ENCODE results near the gene SFRP5.

SFRP5 gene, protein sequence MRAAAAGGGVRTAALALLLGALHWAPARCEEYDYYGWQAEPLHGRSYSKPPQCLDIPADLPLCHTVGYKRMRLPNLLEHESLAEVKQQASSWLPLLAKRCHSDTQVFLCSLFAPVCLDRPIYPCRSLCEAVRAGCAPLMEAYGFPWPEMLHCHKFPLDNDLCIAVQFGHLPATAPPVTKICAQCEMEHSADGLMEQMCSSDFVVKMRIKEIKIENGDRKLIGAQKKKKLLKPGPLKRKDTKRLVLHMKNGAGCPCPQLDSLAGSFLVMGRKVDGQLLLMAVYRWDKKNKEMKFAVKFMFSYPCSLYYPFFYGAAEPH

DNA sequence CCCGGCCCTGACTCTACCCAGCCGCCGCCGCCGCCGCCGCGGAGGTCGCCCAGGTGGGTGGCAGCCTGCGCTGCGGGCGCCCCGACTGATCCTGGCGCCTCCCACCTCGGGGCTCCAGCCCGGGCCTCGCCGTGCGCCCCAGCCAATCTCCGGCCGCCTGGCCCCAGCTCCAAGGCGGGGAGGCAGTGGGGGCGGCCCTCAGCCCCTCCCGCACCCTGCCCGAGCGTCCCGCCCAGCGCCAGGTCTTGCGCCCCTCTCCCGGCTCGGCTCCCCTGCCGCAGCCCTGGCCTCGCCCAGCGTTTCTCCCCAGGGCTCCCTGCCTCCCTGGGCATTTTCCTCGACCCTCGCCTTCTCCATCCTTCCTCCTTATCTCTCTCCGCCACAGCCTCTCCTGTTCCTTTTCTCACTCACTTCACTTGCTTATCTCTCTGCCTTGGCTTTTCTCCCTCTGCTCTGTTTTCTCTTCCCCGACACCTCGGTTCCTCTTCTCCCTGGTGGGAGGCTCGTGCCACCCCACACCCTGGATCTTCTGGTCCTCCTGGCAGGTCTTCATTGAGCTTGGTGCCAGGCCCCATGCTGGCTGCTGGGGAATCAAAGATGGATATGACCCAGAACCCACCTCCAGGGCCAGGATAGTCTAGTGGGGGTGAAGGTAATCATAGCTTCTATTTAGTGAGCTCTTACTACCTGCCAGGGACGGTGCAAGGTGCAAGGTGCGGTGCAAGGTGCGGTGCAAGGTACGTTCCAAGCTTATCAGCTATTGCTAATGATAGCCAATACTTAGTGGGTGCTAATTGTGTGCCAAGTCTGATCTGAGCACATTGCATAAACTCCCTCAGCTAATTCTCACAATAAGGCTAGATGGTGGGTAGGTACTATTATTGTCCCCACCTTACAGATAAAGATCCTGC is at the start of gene SFRP5:
Gene SFRP5, minus strand, starts transcription at position 87 of the 911 bp plus-strand sequence. CDS start 166 bp downstream, outside the sequence.
- peak in 3 of 51 donors; percentile 30 to 47 (median 33) for DNase-seq

DNA sequence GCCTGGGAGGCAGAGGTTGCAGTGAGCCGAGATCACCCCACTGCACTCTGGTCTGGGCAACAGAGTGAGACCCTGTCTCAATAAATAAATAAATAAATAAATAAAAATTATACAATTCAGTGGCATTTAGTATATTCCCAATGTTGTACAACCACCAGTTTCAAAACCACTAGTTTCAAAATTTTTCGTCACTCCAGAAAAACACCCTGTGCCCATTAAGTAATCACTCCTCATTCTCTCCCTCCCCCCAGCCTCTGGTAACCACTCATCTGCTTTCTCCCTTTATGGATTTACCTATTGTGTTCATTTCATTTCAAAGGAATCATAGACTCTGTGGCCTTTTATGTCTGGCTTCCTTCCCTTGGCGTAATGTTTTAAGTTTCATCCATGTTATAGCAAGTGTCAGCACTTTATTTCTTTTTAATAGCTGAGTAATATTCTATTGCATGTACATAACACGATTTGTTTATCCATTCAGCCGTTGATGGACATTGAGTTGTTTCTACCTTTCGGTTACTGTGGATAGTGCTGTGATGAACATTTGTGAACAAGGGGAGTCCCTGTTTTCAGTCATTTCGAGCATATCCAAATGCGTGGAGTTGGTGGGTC is 48.4 kb upstream of the SFRP5 start:
- no peak for DNase-seq

DNA sequence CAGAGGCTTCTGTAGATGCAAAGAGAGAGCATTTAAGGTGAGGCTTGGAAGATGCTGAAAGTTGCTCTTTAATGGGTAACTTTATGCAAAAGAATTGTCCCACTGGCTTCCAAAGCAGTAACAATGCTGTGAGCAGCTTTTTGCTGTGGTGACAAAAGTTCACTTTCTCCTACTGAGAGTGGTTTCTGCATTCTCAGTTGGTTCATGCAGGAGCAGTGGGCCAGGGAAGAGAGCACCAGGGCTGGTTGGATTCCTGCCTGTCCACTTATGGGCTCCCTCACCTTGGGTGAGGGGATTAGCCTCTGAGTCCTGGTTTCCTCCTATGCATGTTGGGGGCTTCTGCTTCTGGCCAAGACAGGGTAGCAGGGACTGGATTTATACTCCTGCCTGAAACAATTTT is 46.8 kb upstream of the SFRP5 start:
- DNase-seq: no peak

DNA sequence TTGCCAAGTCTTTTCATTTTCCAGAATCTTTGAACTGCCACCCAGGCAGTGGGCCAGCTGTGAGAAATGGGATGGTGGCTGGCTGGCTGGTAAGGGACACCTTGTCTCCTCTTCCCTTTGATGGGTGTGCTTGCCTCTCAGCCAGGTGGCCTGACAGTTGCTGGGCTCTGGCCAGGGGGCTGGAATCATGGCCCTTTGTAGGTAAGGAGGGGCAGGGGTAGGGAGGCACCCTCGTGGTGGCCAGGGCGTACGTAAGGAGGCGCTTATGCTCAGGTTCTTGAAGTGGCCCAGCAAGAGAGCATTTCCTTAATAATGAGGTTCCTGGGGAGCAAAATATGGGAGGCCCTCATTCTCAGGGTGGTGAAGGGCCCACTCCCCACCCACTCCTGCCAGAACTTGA is 44.8 kb upstream of the SFRP5 start:
- no peak for DNase-seq

DNA sequence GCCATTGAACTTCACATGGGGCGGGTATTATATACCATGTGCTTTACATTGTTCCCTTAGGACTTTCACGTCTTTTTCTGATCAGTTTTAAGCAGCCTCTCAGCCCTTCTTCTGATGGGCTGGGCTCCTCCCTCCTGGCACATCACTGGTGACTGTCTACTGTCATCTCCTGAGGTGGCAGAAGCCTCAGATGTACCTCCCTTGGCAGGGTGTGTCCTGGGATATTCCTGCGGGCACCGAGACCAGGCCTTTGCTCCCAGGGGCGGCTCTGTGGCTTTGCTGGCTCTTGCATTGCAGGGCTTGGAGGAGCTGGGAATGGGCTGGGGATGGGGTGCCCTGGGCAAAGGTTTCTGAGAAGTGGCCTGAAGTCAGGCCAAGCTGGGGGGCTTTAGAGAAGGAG is 43.2 kb upstream of the SFRP5 start:
- DNase-seq: no peak

DNA sequence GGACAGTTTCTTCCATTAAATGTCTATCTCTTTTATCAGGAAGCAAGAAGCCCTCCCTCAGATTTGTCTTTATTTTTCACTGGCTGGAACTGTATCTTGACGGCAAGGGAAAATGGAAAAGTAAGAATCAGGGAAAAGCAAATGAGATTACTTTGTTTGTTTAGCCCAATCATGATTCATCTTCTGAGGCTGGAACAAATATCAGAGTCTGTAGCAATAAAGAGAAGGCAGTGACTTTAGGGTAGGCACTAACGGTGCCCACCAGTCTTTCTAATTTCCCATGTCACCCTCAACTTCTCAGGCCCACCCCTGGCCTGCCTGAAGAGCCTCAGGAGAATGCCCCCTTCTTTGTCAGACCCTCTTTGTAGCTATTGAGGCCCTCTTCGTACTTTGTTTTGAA is 41.5 kb upstream of the SFRP5 start:
- no peak for DNase-seq

DNA sequence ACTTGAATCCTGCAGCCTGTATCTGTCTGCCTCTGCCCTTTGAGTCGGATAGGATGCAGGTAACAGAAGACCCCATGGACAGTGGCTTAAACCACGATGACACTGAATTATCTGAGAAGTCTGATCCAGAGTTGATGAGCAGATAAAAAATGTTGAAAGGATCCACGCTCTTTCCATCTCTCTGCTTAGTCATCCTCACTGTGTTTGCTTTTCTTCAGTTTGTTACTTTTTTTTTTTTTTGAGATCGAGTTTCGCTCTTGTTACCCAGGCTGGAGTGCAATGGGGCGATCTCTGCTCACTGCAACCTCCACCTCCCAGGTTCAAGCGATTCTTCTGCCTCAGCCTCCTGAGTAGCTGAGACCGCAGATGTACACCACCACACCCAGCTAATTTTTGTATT is 40.9 kb upstream of the SFRP5 start:
- no peak for DNase-seq

DNA sequence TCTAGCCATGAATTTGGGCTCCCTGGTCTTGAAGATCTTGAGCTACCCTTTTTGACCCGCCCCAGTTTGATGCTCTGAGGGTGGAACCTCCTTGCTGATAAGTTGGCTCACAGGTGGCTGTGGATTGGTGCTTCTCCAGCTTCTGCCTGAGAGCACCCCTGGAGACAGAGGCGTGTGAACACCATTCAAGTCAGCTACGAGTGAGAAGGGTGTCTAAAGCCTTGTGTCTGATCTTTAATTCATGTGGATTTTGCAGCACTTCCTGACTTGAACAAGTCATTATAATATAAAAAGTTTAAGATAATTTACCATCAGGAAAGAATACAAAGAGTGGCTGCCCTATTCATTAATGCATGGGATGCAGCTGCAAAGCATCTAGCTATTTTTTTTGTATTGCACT is 40.2 kb upstream of the SFRP5 start:
- DNase-seq: no peak

DNA sequence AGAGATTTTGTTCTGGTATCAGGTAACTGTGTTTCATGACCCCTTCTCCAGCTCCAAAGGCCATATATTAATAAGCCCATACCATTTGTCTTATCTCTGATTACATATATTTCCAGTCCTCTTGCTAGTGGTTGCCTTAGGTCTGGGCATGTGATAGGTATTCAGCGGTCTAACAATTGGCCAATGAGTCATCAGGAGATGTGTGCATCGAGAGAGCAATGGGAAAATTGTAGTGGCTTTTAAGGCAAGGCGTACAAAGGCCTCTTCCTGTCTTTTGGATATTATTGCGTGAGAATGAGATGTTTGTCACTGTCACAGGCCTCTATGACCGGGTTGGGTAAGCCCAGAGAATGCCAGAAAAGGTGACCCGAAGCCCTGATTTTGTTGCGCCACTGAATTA is 38.6 kb upstream of the SFRP5 start:
- DNase-seq: no peak

DNA sequence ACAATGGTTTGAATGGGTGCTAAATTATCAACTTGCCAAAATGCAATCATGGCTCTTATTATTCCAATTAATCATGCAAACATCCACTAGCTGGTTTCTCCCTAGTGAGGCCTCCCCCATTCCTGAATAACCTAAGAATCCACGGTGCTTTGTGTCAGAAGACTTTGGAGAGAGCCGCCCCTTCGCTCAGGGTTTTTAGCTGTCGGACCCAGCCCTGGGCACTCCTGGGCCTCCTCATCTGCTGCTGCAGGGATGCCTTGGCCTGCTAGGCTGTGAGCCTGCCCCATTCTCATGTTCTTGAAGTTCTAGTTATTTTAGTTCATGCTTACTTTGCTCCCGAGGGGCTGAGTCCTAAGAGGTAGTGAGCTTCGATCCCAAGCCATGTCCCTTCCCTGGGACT is 34.1 kb upstream of the SFRP5 start:
- no peak for DNase-seq

DNA sequence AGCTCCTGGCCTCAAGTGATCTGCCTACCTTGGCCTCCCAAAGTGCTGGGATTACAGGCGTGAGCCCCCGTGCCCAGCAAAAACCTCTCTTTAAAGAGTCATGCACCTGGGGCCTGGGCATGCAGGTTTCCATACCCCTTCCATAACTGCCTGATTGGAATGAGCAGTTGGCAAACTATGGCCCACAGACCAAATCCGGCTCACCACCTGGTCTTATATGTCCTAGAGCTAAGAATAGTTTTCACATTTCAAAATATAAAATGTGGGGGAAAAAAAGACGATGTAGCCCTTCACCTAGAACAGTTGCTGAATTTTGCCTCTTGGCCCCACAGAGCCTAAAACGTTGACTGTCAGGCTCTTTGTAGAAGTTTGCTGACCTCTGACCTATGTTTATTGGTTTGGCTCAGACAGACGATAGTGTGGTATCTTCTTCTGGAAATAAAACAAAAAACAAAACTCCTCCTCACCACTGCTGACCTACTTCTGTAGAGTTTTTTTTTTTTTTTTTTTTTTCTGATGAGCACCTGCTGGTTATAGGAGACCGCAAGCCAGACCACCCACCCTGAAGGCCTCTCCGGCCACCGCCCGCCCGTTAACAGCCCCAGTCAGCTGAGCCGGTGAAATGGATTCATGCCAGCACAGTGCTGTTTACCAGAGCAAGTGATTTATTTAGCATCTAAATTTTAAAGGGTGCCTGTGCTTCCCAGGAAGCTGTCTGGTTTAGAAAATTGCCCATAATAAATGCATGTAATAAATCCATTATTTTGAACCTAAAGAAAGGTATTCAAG is 33.5 kb upstream of the SFRP5 start:
- DNase-seq: peak in 1 of 51 donors; percentile 8

DNA sequence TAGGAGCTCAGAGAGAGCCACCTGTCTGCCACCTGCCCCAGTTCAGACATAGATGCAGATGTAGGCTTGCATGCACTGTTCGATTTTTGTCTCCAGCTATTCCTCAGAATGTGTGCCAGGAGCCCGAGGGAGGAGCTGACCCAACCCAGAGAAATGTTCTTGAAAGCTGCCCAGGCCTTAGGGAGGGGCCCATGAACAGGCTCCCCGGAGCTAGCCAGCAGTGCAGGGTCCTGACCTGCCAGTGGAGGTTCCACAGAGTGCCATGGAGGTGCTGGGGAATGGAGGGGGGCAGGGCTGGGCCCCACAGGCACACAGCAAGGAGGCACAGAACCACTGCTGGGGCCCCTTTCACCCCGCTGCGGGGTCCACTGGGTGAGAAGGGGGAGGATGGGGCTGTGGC is 29.6 kb upstream of the SFRP5 start:
- DNase-seq: no peak

DNA sequence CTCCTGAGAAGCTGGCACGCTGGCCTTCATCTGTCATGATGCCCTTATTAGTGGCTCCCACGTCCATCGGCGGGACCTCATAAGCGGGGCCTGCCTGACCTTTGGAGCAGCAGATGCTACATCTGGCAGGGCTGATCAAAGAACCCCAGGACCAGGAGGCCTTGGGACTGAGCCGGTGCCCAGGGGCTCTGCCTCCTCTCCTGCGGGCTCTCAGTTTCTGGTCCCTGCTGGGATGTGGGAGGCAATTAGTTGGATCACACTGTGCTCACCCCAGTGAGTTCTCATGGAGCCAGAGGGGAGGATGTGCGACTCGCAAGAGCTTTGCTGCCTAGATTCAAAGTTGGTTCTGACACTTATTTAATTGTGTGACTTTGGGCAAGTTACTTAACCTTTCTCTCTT is 28.7 kb upstream of the SFRP5 start:
- DNase-seq: no peak

DNA sequence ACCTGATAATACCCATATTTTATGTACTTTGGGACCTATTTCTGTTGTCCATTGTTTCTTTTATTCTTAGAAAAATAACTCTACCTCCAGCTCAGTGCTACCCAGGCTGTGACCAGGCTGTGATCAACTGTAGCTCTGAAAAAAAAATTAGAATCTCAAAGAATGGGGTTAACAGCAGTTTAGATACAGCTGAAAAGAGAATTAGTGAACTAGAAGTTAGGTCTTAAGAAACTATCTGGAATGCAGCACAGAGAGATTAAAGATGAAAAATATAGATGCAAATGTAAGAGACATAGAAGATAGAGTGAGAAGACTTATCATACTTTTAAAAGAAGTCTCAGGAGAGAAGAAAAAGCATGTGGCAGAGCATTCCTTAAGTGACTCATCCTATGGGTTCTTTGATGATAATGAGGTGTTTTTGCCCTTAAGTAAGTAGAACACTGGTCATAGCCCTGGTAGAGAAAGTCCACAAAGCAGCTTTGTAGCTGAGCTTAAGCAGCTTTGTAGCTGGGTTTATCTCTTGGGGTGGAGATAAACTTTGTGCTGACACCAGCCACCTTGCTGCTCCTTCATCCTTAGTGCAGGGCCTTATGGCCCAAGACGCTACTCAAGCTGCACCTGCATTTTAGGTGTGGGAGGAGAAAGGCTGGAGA is 27.3 kb upstream of the SFRP5 start:
- DNase-seq: no peak

DNA sequence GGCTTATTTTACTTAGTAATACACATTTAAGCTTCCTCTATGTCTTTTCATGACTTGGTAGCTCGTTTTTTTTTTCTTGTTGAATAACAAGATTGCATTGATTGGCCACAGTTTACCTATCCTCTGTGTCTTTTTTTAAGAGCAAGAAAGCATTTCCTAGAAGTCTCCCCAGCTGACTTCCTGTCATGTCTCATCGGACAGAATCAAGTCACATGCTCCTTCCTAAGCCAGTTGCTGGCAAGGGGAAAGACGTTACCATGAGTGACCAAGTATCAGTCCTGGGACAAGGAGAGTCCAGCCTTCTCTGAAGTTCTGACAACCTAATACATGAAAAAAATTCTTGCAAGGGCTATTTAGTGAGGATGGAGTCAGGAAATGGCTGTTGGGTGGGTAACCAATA is 24.9 kb upstream of the SFRP5 start:
- DNase-seq: no peak

DNA sequence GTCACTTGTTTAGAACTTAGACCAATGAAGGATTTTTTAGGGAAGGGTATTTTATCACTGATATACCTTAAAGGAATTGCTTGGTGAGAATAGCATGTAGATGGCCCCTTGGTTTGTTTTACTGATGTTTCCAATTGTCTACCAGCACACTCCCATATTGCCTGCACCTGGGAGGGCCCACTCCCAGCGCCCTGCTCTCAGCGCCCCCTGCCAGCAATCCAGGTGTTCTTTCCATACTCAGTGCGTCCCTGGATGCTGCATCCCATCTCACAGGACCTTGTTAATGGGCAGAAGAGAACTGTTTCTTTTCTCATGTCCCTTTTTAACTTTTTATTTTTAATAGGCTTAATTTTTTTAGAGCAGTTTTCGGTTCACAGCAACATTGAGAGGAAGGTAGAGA is 24.1 kb upstream of the SFRP5 start:
- no peak for DNase-seq

DNA sequence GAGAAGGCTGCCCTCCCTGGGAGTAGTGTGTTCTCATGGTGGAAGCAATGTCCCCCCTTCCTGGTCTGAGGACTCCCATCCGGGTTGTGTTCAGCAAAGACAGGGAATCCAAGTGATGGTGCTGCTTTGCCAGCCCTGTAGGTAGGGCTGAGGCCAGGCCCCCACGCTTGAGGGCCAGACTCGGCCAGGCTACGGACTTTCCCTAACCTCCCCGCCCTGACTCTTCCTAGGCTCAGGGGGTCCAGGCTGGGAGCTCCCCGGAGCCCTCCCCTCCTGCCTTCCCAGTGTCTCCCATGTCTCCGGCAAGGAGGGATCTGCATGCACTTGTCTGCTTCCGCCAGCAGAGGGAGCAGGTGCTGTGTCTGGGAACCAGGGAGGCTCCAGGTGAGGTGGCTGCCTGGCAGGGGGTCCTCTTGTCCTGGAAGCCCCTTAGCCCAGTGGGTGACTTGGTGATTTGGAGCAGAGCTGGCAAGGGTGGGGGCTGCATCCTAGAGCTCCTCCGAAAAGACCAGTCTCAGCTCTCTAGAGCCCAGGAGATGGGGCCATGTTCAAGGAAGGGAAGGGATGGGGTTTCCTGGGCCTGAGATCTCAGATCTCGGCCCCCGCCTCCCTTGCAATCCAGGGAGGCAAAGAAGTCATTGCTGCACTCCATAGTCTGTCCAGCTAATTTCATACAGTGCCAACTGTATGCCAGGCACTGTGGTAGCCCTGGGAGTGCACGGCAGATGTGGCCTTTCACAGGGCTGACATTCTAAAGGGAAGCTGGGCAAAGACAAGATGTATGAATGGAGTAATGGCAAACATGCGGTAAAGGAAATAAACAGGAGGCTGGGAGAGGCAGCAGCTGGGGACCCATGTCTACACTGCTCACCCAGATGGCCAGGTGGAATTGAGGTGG is 20.3 kb upstream of the SFRP5 start:
- DNase-seq: peak in 47 of 51 donors; percentile 6 to 73 (median 40)

DNA sequence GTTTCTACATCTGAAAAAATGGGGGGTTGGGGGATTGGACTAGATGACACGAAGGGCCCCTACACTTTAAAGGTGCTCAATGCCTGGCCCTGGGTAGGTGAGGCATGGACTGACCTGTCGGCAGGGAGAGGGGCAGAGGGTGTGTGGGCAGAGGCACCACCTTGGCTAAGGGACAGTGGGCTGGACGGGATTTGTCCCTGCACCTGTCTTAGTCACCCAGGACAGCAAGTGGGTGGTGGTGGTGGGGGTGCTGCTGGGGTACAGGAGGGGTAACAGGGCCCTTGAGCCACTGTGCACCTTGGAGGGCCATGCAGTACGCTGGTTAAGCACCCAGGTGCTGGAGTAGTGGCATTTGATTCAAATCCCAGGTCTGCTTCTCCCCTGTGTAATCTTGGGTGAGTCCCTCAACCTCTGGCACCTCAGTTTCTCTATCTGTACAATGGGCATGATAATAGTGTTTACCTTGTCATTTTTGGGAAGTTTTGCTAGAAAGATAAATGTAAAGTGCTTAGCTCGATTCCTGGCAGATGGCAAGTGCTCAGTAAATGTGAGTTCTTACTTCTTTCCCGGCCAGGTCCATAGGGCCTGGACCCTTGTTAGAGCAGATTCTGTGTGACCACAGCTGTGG is 18.1 kb upstream of the SFRP5 start:
- DNase-seq: no peak

All from hypothalamus (tissue), 51 donors.